GM18508 (cell line): ENCODE data around the gene LRGUK.
"Not testable (repeated sequence)": the region's sequence is repeated elsewhere in the genome, so short reads cannot be mapped to it uniquely, and the experiment has no call there.

Source experiments
- ATAC-seq: cut with Tn5 transposase; IDR thresholded peaks from one replicate; pipeline ENCODE4 v1.9.1; 2021; ENCODE audit warnings: moderate number of reproducible peaks; ENCODE audit not compliant: insufficient read depth, unreplicated experiment

Gene LRGUK, protein sequence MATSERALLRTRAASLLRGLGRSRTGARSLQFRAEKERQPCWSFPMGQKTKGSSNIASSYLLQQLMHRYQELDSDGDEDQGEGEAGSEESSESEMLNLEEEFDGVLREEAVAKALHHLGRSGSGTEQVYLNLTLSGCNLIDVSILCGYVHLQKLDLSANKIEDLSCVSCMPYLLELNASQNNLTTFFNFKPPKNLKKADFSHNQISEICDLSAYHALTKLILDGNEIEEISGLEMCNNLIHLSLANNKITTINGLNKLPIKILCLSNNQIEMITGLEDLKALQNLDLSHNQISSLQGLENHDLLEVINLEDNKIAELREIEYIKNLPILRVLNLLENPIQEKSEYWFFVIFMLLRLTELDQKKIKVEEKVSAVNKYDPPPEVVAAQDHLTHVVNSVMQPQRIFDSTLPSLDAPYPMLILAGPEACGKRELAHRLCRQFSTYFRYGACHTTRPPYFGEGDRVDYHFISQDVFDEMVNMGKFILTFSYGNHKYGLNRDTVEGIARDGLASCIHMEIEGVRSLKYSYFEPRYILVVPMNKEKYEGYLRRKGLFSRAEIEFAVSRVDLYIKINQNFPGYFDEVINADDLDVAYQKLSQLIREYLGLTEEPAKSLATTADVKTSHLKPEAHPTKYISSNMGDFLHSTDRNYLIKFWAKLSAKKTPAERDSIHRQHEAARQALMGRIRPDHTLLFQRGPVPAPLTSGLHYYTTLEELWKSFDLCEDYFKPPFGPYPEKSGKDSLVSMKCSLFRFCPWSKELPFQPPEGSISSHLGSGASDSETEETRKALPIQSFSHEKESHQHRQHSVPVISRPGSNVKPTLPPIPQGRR

DNA sequence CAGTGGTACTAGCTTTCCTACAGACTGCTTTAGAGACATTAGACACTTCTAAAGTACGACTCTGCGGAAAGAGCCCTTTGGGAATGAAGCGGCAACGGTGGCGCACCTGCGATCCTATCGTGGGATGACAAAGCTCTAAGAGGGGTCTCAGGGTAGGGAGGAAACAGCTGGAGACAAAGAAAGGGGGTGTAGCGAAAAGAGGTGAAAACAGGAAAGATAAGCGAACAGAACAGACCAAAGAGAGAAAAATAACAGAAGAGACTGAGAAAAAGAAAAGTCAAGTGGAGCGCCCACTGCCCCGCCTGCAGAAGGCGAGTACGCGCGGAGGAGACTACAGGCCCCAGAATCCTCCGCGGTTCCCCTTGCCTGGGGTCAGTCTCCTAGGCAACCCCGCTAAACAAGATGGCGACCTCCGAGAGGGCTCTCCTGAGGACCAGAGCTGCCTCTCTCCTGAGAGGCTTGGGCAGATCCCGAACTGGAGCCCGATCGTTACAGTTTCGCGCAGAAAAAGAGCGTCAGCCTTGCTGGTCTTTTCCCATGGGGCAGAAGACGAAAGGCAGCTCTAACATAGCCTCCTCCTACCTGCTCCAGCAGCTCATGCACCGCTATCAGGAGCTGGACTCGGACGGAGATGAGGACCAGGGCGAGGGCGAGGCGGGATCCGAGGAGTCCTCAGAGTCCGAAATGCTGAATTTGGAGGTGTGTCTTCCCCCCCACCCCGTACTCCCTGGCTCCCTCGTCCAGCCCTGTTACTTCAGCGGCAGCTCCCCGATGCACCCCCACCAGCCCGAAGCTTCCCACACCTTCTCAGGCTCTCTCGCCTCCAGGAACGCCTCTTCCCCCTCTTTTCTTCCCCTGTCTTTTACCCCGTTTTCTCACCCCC is at the start of gene LRGUK:
Gene LRGUK (plus strand): TSS at position 375 of the 883 bp plus-strand sequence. CDS start 28 bp downstream, at position 403.
- peak; percentile 99 for ATAC-seq

DNA sequence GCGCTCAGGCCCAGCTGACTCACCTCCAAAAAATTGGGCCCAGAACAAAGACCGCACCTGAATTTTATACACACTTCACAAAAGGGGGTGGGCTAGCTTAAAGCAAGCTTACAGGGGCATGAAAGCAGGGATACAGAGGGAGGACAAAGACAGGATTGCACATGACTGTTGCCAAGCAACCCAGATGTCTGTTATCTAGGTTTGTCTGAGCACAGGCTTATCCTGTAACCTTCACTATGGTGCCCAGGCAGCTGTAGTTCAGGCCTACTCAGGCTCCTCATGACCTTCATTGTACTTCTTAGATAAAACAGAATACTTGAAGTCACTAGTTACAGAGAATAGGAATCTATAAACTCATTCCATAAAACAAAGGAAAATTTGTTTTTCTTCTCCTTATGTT is 49.6 kb upstream of the LRGUK start:
- not testable (repeated sequence) for ATAC-seq

GRCh38 chr7:134078991-134079390 is 48.1 kb upstream of the LRGUK start:
- no peak for ATAC-seq

GRCh38 chr7:134081695-134082094 is 45.4 kb upstream of the LRGUK start:
- ATAC-seq: no peak

GRCh38 chr7:134083766-134084487 is 43.2 kb upstream of the LRGUK start:
- ATAC-seq: no peak

GRCh38 chr7:134084488-134085144 is 42.5 kb upstream of the LRGUK start:
- no peak for ATAC-seq

GRCh38 chr7:134085311-134085710 is 41.8 kb upstream of the LRGUK start:
- no peak for ATAC-seq

DNA sequence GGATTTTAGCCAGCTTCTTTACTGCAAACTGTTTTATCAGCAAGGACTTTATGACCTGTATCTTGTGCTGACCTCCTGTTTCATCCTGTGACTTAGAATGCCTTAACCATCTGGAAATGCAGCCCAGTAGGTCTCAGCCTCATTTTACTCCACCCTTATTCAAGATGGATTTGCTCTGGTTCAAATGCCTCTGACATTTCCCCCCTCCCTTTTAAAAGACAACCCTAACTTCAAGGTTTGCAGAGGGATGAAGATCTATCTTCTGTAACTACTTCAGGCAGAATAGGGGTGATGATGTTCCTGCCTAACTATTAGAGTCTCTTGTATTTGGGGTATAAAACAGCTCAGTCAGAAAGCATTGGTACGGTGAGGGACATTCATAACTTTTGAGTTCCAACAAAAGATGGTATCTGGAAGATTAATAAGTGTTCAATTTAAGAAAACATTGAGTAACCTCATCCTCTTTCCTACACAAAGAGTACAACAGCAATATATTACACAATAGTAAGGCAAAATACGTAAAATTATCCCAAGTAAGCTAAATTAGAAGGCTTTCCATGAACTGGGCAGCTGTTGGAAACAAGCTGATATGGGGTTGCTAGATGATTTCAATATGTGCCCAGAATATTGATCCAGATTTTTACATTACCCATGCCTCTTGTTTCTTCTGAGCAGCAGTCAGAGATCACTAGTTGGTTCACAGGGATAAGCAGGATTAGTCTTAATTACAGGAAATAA is 40.0 kb upstream of the LRGUK start:
- no peak for ATAC-seq

DNA sequence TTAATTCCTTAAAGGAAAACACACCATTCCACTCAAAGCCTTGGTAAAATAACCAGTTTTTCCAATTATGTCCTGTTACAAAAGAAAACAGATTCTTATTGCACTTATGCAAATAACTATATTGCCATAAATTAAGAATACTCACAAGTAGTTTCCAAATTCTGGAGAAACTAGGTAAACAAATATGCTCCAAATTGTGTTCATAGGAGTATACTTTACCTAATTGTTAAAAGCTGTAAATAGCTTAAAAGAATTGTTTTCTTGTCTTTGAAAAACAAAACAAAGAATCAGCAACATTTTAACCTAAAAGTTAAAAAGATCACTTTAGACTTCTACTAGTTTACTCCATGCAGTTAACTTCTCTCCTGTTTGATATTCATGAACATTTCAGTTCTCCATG is 38.9 kb upstream of the LRGUK start:
- no peak for ATAC-seq

DNA sequence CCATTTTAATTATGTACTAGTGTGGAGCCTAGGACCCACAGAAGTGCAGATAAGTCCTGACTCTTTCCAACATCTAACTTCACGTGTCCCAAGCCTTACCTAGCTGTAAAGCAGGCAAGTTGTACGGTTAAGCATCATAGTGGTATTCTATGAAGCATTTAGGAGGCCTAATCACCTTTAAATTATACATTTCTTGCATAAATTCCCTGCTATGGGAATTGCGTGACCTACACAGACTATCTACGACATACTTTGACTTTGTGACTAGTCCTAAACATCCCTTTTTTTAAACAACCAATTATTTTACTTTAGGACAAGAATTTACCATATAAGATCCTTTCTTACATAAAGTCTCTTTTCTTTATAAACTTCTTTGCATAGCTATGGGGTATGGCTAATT is 37.7 kb upstream of the LRGUK start:
- no peak for ATAC-seq

GRCh38 chr7:134098072-134098471 is 29.1 kb upstream of the LRGUK start:
- no peak for ATAC-seq

- ATAC-seq: no peak
Measured at GRCh38 chr7:134101716-134102115, 25.4 kb upstream of the LRGUK start.

- no peak for ATAC-seq
Measured at GRCh38 chr7:134104166-134104565, 23.0 kb upstream of the LRGUK start.

GRCh38 chr7:134105841-134106240 is 21.3 kb upstream of the LRGUK start:
- no peak for ATAC-seq

GRCh38 chr7:134108802-134109201 is 18.3 kb upstream of the LRGUK start:
- ATAC-seq: no peak

DNA sequence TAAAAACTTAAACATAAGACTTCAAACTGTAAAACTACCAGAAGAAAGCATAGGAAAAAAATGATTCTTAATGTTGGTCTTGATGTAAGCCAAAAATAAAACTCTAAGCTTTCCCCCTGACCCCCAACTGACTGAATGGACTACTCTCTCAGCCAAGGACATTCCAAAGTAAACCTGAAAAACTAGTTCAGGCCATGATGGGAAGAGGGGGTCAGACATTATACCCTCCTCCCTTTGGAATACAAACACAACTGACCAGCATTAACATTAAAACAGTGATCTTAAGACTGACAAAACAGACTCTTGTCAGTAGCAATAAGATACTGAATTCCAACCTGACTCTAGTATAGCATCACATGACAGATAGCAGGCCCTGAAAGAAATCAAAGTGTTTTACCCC is 13.5 kb upstream of the LRGUK start:
- no peak for ATAC-seq

GRCh38 chr7:134114992-134115391 is 12.1 kb upstream of the LRGUK start:
- no peak for ATAC-seq

GRCh38 chr7:134120405-134120804 is 6.7 kb upstream of the LRGUK start:
- no peak for ATAC-seq
